Measurements from ENCODE around the gene SLC9A1. TPM values are rescaled to one million over a fixed set of nuclear protein-coding genes. Genes with fewer than 3 reads are reported as not detected.

SLC9A1 gene
- total and polyA plus RNA-seq, 10 of the 15 experiments (the other 5 are each of a cell fraction or from before 2014, with no cell fraction given): 0.87 to 21.4 (median 4.3) TPM

DNA sequence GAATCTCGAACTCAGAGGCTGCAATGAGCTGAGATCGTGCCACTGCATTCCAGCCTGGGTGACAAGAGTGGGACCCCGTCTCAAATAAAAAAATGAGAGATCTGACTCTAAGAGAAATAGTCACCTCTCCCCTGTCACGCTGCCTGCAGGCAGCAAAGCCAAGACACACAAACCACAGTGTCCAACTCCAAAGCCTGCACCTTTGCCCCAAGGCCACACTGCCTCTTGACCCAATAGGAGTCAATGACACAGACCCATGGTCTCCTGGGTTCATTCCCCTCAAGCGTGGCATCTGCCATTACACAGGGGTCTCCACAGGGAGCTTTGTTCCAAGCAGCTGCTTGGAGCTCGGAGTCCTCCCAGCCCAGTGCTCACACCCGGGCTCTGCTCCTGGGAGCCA lies 46.3 kb downstream of the SLC9A1 start (continued):
- TF ChIP-seq BHLHE40 (IDR thresholded peaks at IDR 0.05; ENCODE audit: borderline replicate concordance in 1 of 2, low read depth in 2 of 2, low read length in 1 of 2) (no peak), MEF2B (IDR thresholded peaks at IDR 0.05; ENCODE audit: partially characterized antibody, poor library complexity, severe bottlenecking) (no peak), NBN (IDR thresholded peaks at IDR 0.05) (no peak), ATF7 (IDR thresholded peaks at IDR 0.05; ENCODE audit: low read depth) (no peak)
- TF ChIP-seq, protein P1, sequence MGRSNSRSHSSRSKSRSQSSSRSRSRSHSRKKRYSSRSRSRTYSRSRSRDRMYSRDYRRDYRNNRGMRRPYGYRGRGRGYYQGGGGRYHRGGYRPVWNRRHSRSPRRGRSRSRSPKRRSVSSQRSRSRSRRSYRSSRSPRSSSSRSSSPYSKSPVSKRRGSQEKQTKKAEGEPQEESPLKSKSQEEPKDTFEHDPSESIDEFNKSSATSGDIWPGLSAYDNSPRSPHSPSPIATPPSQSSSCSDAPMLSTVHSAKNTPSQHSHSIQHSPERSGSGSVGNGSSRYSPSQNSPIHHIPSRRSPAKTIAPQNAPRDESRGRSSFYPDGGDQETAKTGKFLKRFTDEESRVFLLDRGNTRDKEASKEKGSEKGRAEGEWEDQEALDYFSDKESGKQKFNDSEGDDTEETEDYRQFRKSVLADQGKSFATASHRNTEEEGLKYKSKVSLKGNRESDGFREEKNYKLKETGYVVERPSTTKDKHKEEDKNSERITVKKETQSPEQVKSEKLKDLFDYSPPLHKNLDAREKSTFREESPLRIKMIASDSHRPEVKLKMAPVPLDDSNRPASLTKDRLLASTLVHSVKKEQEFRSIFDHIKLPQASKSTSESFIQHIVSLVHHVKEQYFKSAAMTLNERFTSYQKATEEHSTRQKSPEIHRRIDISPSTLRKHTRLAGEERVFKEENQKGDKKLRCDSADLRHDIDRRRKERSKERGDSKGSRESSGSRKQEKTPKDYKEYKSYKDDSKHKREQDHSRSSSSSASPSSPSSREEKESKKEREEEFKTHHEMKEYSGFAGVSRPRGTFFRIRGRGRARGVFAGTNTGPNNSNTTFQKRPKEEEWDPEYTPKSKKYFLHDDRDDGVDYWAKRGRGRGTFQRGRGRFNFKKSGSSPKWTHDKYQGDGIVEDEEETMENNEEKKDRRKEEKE (IDR thresholded peaks at IDR 0.05): no peak

DNA sequence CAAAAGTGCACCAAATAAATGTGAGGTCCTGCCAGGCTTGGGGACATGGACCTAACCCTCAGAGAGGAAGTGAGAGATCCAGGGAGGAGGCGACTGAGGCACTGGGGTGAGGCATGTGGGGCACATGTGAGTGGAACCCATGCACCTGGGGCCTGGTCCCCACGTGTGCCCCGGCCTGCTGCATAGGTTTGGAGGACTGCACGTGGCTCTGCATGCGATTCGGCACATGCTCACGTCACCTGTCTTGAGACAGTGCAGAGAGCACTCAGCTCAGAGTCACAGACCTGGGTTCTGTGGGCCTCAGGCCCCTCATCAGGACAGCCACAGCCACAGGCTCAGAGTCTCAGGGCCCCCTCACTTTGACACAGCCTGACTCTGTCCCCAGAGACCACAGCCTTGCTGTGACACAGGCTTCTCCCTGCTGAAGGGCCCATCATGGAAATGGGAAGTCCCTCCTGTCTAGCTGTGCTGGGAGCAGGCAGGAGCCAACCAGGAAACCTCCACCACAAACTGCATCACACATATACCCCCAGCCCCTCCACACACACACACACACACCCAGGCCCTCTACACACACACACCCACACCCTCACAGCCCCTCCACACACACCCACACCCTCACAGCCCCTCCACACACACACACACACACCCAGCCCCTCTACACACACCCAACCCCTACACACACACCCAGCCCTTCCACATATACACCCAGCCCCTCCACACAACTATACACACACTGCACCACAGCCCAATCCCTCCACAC lies 48.2 kb downstream of the SLC9A1 start:
- SMC1A ChIA-PET (ENCODE audit: uncharacterized antibody, unreplicated experiment): interaction anchor here (0.7 to 0.8 kb wide), 2 partner anchors 177 to 296 kb away, joined by 3 read pairs; no protein-coding TSS in a partner anchor
- in situ Hi-C loops (cut with MboI): no loop called here
- Histone ChIP-seq H3K27me3 (replicated peaks in 1 of 2; ENCODE audit: control insufficient read depth in 2 of 2, insufficient read depth in 2 of 2, low read length in 1 of 2) (no peaks in the 10 kb centered on the region), H3K79me2 (ENCODE audit: control insufficient read depth, insufficient read depth, low read length) (no peaks in the 10 kb centered on the region), H3K4me3 (no peak overlapping the region), H3K4me1 (ENCODE audit: control insufficient read depth, insufficient read depth, low read length) (peaks cover 12% of the 10 kb centered on the region), H3K36me3 (ENCODE audit: control insufficient read depth in 2 of 2, insufficient read depth in 2 of 2, low read length in 1 of 2) (peaks cover 5 to 7% of the 10 kb centered on the region in 2 experiments; a peak in 3 of 4 replicates), H3K9ac (ENCODE audit: control insufficient read depth, insufficient read depth, low read length) (peak overlapping the region; percentile 46; the same call in 1 of the 2 replicates), H4K20me1 (ENCODE audit: control insufficient read depth, insufficient read depth) (no peaks in the 10 kb centered on the region), H3K4me2 (ENCODE audit: control insufficient read depth, insufficient read depth) (no peak overlapping the region), H3K9me3 (replicated peaks; ENCODE audit: control insufficient read depth, insufficient read depth, low read length) (no peaks in the 10 kb centered on the region), H2AFZ (ENCODE audit: control insufficient read depth, low read depth, low read length) (peak overlapping the region; percentile 61), H3K27ac (ENCODE audit: control insufficient read depth, insufficient read depth) (peak overlapping the region; percentile 70)
- RAD21 ChIA-PET (ENCODE audit: unreplicated experiment): interaction anchor here (0.6 to 1.2 kb wide), 5 partner anchors 9 to 177 kb away, joined by 3 to 5 read pairs (median 3); no protein-coding TSS in a partner anchor
- FAIRE-seq (peak; percentile 78), ATAC-seq (peak; percentile 67), DNase-seq (ENCODE audit: low read depth, low spot score) (no peak)
- intact Hi-C loops (cut with micrococcal nuclease; ENCODE audit: unreplicated experiment): no loop called here
- no TSS peak for BruUV-seq (replicated peaks)
- POLR2A ChIA-PET: interaction anchor here (0.8 kb wide), 1 partner anchor 44 kb away, joined by 3 read pairs; no protein-coding TSS in a partner anchor
- CTCF ChIA-PET: interaction anchor here (1.2 to 12.9 kb wide), 4 partner anchors 63 to 191 kb away, joined by 4 to 150 read pairs (median 78); no protein-coding TSS in a partner anchor
- 33% methylated on average over 7 of the region's 7 CpGs for WGBS (ENCODE audit: insufficient coverage, insufficient replicate concordance, low lambda C conversion rate, missing lambda C conversion rate)
- TF ChIP-seq CHD1 (IDR thresholded peaks at IDR 0.05; ENCODE audit: low read depth, low read length) (no peak), YY1 (IDR thresholded peaks at IDR 0.05; ENCODE audit: low read depth, low read length) (no peak), BHLHE40 (IDR thresholded peaks at IDR 0.05; ENCODE audit: borderline replicate concordance in 1 of 2, low read depth in 2 of 2, low read length in 1 of 2) (peak; percentile 92 to 95; a peak in 3 of 4 replicates), SMARCA5 (IDR thresholded peaks at IDR 0.05) (no peak), IKZF1 (conservative IDR thresholded peaks at IDR 0.05) (peak; percentile 71), TCF3 (IDR thresholded peaks at IDR 0.05; ENCODE audit: borderline replicate concordance, insufficient read depth, low read depth, low read length) (peak; percentile 76; the same call in 1 of the 2 replicates), TCF12 (IDR thresholded peaks at IDR 0.05; ENCODE audit: low read depth, low read length) (peak; percentile 39; the same call in 1 of the 2 replicates), PAX5 (IDR thresholded peaks at IDR 0.05; ENCODE audit: borderline replicate concordance, low read depth, low read length) (no peak; the same call in 1 of the 2 replicates), KLF5 (IDR thresholded peaks at IDR 0.05; ENCODE audit: partially characterized antibody) (no peak), IKZF2 (IDR thresholded peaks at IDR 0.05) (peak; percentile 59 to 62; a peak in 3 of 4 replicates)
- TF ChIP-seq, protein P2, sequence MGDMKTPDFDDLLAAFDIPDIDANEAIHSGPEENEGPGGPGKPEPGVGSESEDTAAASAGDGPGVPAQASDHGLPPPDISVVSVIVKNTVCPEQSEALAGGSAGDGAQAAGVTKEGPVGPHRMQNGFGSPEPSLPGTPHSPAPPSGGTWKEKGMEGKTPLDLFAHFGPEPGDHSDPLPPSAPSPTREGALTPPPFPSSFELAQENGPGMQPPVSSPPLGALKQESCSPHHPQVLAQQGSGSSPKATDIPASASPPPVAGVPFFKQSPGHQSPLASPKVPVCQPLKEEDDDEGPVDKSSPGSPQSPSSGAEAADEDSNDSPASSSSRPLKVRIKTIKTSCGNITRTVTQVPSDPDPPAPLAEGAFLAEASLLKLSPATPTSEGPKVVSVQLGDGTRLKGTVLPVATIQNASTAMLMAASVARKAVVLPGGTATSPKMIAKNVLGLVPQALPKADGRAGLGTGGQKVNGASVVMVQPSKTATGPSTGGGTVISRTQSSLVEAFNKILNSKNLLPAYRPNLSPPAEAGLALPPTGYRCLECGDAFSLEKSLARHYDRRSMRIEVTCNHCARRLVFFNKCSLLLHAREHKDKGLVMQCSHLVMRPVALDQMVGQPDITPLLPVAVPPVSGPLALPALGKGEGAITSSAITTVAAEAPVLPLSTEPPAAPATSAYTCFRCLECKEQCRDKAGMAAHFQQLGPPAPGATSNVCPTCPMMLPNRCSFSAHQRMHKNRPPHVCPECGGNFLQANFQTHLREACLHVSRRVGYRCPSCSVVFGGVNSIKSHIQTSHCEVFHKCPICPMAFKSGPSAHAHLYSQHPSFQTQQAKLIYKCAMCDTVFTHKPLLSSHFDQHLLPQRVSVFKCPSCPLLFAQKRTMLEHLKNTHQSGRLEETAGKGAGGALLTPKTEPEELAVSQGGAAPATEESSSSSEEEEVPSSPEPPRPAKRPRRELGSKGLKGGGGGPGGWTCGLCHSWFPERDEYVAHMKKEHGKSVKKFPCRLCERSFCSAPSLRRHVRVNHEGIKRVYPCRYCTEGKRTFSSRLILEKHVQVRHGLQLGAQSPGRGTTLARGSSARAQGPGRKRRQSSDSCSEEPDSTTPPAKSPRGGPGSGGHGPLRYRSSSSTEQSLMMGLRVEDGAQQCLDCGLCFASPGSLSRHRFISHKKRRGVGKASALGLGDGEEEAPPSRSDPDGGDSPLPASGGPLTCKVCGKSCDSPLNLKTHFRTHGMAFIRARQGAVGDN (IDR thresholded peaks at IDR 0.05): peak; percentile 100

All from GM12878 (cell line).